A549 (cell line): ENCODE measurements around the gene MYRIP.

Experiments
- CBX8 ChIP-seq: fragments of 200-600 bp; sonication (generic); IDR thresholded peaks from 2 replicates; pipeline ENCODE4 v1.6.1; 2016
- CHD4 ChIP-seq: fragments of 200-600 bp; sonication (generic); IDR thresholded peaks from 2 replicates; pipeline ENCODE4 v1.6.1; 2016; ENCODE audit warnings: antibody characterized with exemption, mild to moderate bottlenecking, borderline replicate concordance
- EP300 ChIP-seq, 2 experiments: fragments of >200 bp; sonication (Bioruptor Twin); formaldehyde crosslinking; IDR thresholded peaks; 2 replicates in 1 of 2; 3 replicates in 1 of 2; pipeline ENCODE4 v1.6.1; 2016 to 2017
- HOXB5 ChIP-seq: fragments of 250-450 bp; sonication (Bioruptor Pico); IDR thresholded peaks from 2 replicates; pipeline ENCODE4 v1.5.0; 2020; ENCODE audit warnings: mild to moderate bottlenecking, moderate library complexity
- JUN ChIP-seq, 2 experiments: fragments of >200 bp; sonication (Bioruptor Twin); formaldehyde crosslinking; IDR thresholded peaks; 2 replicates in 1 of 2; 3 replicates in 1 of 2; pipeline ENCODE4 v1.6.1; 2016 to 2017
- NR3C1 ChIP-seq: fragments of >200 bp; sonication (Bioruptor Twin); formaldehyde crosslinking; IDR thresholded peaks from 3 replicates; pipeline ENCODE4 v1.6.1; 2017
- SMC3 ChIP-seq: fragments of >200 bp; sonication (Bioruptor Twin); formaldehyde crosslinking; IDR thresholded peaks from 3 replicates; pipeline ENCODE4 v1.6.1; 2018; ENCODE audit warnings: inconsistent platforms
- ZFP36 ChIP-seq: fragments of 450-650 bp; IDR thresholded peaks from 2 replicates; pipeline ENCODE4 v1.6.1; 2014; ENCODE audit warnings: borderline replicate concordance; ENCODE audit not compliant: partially characterized antibody
- ZNF302 ChIP-seq: fragments of 250-450 bp; sonication (Bioruptor Pico); IDR thresholded peaks from 2 replicates; pipeline ENCODE4 v1.9.0; 2021; ENCODE audit warnings: inconsistent platforms, mild to moderate bottlenecking, moderate library complexity
- TF ChIP-seq, protein P1 (sequence below): fragments of >200 bp; sonication (Bioruptor Twin); formaldehyde crosslinking; IDR thresholded peaks from 3 replicates; pipeline ENCODE4 v1.5.1; 2016
- TF ChIP-seq, protein P2 (sequence below): fragments of 250-450 bp; sonication (Bioruptor Pico); IDR thresholded peaks from 2 replicates; pipeline ENCODE4 v1.5.0; 2021; ENCODE audit warnings: mild to moderate bottlenecking, moderate library complexity, borderline replicate concordance
- TF ChIP-seq, protein P3 (sequence below): IDR thresholded peaks from 2 replicates; pipeline ENCODE4 v1.6.1; 2012
- TF ChIP-seq, protein P4 (sequence below): fragments of >200 bp; sonication (Bioruptor Twin); formaldehyde crosslinking; IDR thresholded peaks from 2 replicates; pipeline ENCODE4 v1.6.1; 2016

DNA sequence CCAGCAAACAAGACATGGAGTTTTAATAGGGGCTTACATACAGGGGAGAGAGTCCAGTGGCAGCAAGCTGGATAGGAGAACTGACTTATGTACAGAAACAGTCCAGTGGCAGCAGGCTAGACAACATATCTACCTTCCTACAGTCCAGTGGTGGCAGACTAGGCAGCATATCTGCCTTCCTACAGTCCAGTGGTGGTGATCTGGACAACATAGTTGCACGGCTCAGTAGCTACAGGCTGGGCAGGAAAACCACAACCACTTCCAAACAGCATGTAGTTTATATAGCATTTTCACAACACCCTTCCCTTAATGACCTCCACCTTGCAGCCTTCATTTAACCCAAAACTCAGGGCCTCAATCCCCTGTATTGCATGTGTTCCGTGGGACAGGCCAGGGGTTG is 318.8 kb downstream of the MYRIP start:
- TF ChIP-seq, protein P1, sequence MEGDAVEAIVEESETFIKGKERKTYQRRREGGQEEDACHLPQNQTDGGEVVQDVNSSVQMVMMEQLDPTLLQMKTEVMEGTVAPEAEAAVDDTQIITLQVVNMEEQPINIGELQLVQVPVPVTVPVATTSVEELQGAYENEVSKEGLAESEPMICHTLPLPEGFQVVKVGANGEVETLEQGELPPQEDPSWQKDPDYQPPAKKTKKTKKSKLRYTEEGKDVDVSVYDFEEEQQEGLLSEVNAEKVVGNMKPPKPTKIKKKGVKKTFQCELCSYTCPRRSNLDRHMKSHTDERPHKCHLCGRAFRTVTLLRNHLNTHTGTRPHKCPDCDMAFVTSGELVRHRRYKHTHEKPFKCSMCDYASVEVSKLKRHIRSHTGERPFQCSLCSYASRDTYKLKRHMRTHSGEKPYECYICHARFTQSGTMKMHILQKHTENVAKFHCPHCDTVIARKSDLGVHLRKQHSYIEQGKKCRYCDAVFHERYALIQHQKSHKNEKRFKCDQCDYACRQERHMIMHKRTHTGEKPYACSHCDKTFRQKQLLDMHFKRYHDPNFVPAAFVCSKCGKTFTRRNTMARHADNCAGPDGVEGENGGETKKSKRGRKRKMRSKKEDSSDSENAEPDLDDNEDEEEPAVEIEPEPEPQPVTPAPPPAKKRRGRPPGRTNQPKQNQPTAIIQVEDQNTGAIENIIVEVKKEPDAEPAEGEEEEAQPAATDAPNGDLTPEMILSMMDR: no peak
- TF ChIP-seq, protein P2, sequence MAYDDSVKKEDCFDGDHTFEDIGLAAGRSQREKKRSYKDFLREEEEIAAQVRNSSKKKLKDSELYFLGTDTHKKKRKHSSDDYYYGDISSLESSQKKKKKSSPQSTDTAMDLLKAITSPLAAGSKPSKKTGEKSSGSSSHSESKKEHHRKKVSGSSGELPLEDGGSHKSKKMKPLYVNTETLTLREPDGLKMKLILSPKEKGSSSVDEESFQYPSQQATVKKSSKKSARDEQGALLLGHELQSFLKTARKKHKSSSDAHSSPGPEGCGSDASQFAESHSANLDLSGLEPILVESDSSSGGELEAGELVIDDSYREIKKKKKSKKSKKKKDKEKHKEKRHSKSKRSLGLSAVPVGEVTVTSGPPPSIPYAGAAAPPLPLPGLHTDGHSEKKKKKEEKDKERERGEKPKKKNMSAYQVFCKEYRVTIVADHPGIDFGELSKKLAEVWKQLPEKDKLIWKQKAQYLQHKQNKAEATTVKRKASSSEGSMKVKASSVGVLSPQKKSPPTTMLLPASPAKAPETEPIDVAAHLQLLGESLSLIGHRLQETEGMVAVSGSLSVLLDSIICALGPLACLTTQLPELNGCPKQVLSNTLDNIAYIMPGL (CRISPR knock-in tag): no peak
- TF ChIP-seq ZNF302 (CRISPR knock-in tag) (no peak), CHD4 (no peak), NR3C1 (no peak), CBX8 (no peak), HOXB5 (no peak), EP300 (IDR thresholded peaks at IDR 0.05) (no peak), SMC3 (no peak), ZFP36 (no peak), JUN (IDR thresholded peaks at IDR 0.05) (no peak)
- TF ChIP-seq, protein P3, sequence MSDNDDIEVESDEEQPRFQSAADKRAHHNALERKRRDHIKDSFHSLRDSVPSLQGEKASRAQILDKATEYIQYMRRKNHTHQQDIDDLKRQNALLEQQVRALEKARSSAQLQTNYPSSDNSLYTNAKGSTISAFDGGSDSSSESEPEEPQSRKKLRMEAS: no peak
- TF ChIP-seq, protein P4, sequence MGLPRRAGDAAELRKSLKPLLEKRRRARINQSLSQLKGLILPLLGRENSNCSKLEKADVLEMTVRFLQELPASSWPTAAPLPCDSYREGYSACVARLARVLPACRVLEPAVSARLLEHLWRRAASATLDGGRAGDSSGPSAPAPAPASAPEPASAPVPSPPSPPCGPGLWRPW: no peak
